Measurements from ENCODE around the gene LHPP. TPM values are rescaled to one million over a fixed set of nuclear protein-coding genes. Genes with fewer than 3 reads are reported as not detected.
A peak's percentile ranks its signal among the peaks of the same experiment; 100 is the strongest.
"Not testable (repeated sequence)": the region's sequence is repeated elsewhere in the genome, so short reads cannot be mapped to it uniquely, and the experiment has no call there.

Gene LHPP, protein sequence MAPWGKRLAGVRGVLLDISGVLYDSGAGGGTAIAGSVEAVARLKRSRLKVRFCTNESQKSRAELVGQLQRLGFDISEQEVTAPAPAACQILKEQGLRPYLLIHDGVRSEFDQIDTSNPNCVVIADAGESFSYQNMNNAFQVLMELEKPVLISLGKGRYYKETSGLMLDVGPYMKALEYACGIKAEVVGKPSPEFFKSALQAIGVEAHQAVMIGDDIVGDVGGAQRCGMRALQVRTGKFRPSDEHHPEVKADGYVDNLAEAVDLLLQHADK
- 9.4 and 16.9 TPM in 2 replicates for total RNA-seq (2014; rRNA removed; shearing (Covaris generic))

DNA sequence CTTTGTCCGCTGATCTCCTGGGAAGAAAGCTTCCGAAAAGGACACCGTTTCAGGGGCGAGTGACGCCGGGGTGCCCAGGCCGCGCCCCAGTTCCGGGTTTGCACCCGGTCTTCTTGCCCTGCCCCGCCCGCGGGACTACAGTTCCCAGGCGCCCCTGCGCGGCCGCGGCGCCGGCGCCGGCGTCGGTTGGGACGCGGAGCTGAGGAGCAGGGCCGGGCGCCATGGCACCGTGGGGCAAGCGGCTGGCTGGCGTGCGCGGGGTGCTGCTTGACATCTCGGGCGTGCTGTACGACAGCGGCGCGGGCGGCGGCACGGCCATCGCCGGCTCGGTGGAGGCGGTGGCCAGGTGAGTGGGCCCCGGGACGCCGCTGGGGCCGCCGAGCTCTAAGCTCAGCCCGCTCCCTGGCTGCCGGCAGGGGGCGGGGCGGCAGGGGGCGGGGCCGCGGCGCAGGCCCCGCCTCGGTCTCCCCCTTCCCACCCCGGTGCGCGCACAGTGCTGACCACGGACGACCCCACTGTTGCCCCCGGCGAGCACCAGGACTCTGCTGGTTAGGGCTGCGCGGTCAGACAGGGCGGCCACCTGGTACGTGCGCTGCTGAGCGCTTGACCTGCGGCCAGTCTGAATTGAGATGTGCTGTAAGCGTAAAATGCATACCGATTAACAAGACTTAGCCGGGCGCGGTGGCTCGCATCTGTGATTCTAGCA lies at the start of gene LHPP:
Gene LHPP (plus strand): TSS at position 182 of the 706 bp plus-strand sequence. CDS start 40 bp downstream, at position 222.
- DNase-seq (ENCODE audit: low read depth), result peak; percentile 74

- DNase-seq (ENCODE audit: low read depth), result no peak
Measured at GRCh38 chr10:124414076-124414475, 47.5 kb upstream of the LHPP start.

DNA sequence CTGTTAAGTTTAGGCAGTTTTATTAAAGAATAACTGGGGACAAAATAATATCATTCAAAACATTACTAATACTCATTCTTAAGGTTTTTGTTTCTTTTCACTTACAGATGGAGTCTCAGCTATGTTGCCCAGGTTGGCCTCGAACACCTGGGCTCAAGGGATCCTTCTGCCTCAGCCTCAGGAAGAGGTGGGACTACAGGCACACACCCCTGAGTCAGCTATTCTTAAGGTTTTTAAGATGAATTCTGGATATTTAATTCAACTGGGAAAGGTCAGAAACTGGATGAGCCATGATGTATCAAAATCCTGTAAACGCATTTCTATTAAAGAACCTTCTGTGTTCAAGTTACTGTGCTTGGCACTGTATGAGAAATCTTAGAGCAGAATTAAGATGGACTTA lies 46.4 kb upstream of the LHPP start:
- DNase-seq (ENCODE audit: low read depth), result no peak

DNA sequence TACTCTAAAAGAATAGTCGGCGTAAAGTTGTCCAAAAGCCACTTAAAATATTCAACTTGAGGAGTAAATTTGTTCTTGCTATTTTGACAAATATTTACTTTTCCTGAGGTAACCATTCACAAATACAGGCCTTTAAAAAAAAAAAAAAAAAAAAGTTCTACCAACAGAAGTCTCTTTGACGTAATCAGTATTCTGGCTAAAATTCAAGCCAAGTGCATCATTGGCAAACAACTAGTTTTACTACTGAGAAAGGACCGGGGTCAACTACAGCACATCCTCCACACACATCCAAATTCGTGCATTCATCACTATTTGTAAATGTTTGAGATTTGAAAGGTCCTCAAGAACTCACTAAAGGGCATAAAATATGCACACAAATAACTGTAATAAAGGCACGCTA lies 44.9 kb upstream of the LHPP start:
- DNase-seq (ENCODE audit: low read depth), result peak; percentile 21

GRCh38 chr10:124417895-124418725 lies 43.5 kb upstream of the LHPP start:
- peak; percentile 55 for DNase-seq (ENCODE audit: low read depth)

GRCh38 chr10:124418726-124419501 lies 42.7 kb upstream of the LHPP start, which contains the start of gene OAT:
TSS of gene OAT (minus strand) at chr10:124418923. CDS start at chr10:124412171, 6,752 bp downstream.
- DNase-seq (ENCODE audit: low read depth), result peak; percentile 93

- DNase-seq (ENCODE audit: low read depth), result no peak
Measured at GRCh38 chr10:124419635-124420034, 42.0 kb upstream of the LHPP start.

- DNase-seq (ENCODE audit: low read depth), result no peak
Measured at GRCh38 chr10:124420254-124420653, 41.4 kb upstream of the LHPP start.

DNA sequence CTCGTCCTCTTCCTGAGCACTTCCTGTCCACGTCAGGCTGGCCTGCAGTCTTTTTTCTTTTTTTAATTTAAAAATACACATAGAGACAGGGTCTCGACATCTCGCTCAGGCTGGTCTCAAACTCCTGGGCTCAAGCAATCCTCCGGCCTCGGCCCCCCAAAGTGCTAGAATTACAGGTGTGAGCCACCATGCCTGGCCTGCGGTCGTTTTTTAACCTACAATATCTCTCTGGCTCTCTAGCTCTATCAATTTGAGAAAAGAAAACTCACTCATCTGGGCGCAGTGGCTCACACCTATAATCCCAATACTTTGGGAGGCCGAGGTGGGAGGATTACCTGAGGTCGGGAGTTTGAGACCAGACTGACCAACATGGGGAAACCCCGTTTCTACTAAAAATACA lies 38.9 kb upstream of the LHPP start:
- DNase-seq (ENCODE audit: low read depth), result no peak

- no peak for DNase-seq (ENCODE audit: low read depth)
Measured at GRCh38 chr10:124423813-124424212, 37.8 kb upstream of the LHPP start.

GRCh38 chr10:124425227-124425962 lies 36.2 kb upstream of the LHPP start:
- no peak for DNase-seq (ENCODE audit: low read depth)

DNA sequence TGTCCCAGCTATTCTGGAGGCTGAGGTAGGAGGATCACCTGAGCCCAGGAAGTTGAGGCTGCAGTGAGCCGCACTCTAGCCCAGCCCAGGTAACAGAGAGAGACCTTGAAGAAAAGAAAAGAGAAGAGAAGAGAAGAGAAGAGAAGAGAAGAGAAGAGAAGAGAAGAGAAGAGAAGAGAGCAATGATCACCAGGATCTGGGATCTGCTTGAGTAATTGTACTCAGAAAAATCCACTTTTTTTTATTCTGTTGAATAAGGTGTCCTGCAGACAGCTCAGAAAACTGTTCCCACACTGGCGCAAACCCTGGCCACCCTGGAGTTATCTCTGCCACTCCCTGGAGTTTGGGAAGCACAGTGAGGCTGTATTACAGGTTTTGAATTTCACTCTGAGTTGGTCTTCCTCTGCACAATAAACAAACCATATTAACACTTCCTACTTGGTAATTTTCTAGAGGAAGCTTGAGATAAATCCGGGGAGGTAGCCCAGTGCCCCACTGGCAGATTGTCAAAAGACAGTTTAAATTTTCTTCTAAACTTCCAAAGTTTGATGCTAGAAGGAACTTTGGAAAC lies 33.3 kb upstream of the LHPP start:
- DNase-seq (ENCODE audit: low read depth), result no peak

DNA sequence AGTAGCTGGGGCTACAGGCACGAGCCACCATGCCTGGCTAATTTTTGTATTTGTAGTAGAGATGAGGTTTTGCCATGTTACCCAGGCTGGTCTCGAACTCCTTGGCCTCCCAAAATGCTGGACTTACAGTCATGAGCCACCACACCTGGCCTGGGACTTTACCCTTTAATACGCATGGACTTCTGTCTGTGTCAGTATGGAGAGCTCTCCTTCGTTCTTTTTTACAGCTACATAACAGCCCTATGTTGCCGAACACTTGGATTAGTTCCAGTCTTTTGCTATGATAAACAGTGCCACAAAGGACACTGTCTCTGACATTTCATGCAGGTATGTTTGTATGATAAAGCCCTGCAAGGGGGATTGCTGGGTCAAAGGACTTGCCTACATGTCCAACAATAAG lies 32.0 kb upstream of the LHPP start:
- DNase-seq (ENCODE audit: low read depth), result no peak

DNA sequence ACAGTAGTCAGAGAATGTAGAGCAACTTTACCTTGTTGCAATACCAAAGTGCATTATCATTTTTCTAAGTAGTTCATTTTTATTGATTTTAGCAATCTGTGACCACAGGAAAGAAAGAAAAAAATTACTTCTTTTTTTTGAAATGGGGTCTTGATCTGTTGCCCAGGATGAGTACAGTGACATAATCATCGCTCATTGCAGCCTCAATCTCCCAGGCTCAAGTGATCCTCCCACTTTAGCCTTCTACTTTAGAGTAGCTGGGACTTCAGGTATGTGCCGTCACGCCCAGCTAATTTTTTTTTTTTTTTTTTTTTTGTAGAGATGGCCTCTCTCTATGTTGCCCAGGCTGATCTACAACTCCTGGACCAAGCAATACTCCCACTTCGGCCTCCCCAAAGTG lies 31.5 kb upstream of the LHPP start:
- no peak for DNase-seq (ENCODE audit: low read depth)

- no peak for DNase-seq (ENCODE audit: low read depth)
Measured at GRCh38 chr10:124433461-124433860, 28.2 kb upstream of the LHPP start.

DNA sequence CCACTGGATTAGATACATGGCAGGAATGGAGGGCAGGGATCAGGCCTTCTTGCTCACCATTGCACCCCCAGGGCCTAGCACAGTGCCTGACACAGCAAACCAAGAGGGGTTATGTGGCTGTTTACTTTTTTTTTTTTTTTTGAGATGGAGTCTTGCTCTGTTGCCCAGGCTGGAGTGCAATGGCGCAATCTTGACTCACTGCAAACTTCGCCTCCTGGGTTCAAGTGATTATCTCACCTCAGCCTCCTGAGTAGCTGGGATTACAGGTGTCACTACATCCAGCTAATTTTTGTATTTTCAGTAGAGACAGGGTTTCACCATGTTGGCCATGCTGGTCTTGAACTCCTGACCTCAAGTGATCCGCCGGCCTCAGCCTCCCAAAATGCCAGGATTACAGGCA lies 25.9 kb upstream of the LHPP start:
- DNase-seq (ENCODE audit: low read depth), result not testable (repeated sequence)

- peak; percentile 69 for DNase-seq (ENCODE audit: low read depth)
Measured at GRCh38 chr10:124436191-124436638, 25.4 kb upstream of the LHPP start.

- DNase-seq (ENCODE audit: low read depth), result not testable (repeated sequence)
Measured at GRCh38 chr10:124441694-124442093, 19.9 kb upstream of the LHPP start.

- no peak for DNase-seq (ENCODE audit: low read depth)
Measured at GRCh38 chr10:124446830-124447750, 14.5 kb upstream of the LHPP start.
